ENCODE results near the gene PTPN7. TPM values are rescaled to one million over a fixed set of nuclear protein-coding genes. Genes with fewer than 3 reads are reported as not detected.
A peak's percentile ranks its signal among the peaks of the same experiment; 100 is the strongest.

PTPN7 gene
- total RNA-seq, 6 donors from 2014 or later: 4.6 to 9.3 (median 7.7) TPM

DNA sequence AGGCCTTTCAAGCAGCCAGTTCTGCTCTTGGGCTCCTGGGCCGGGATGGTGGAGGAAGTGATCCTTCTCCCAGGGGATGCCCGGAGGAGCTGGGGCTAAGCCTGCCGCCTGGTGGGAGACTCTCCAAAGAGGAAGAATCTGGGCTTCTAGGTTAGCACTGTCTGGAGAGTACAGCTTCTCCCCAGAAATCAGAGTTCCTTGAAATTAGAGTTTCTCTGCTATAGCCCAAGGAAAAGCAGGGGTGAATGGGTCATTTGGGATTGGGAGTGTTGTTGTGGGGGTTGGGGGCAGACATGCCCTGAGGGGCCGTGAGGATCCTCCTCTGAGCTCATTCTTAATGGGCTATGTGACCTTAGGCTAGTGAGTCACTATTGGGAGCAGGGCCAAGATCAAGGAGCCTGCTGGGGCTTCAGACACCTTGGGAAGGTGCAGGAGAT lies 39.7 kb upstream of the PTPN7 start:
- ATAC-seq (ENCODE audit: low FRiP score in 2 of 2) (no peak), DNase-seq (no peak)
- H3K4me1 ChIP-seq: peaks cover 4 to 8% (median 7%) of the 10 kb centered on the region in 4 donors
- no peak overlapping the region for H3K4me3 ChIP-seq
- no peak for TF ChIP-seq EP300 (IDR thresholded peaks at IDR 0.05)
- TF ChIP-seq POLR2A (IDR thresholded peaks at IDR 0.05): no peak
- no peak overlapping the region for H3K27ac ChIP-seq
- 33 to 74% methylated on average over 1 to 4 of the region's 4 CpGs for WGBS, 2 donors
- H3K9me3 ChIP-seq: no peaks in the 10 kb centered on the region
- H3K27me3 ChIP-seq: peaks cover 0 to 4% (median 0%) of the 10 kb centered on the region in 4 donors
- no peaks in the 10 kb centered on the region for H3K36me3 ChIP-seq

DNA sequence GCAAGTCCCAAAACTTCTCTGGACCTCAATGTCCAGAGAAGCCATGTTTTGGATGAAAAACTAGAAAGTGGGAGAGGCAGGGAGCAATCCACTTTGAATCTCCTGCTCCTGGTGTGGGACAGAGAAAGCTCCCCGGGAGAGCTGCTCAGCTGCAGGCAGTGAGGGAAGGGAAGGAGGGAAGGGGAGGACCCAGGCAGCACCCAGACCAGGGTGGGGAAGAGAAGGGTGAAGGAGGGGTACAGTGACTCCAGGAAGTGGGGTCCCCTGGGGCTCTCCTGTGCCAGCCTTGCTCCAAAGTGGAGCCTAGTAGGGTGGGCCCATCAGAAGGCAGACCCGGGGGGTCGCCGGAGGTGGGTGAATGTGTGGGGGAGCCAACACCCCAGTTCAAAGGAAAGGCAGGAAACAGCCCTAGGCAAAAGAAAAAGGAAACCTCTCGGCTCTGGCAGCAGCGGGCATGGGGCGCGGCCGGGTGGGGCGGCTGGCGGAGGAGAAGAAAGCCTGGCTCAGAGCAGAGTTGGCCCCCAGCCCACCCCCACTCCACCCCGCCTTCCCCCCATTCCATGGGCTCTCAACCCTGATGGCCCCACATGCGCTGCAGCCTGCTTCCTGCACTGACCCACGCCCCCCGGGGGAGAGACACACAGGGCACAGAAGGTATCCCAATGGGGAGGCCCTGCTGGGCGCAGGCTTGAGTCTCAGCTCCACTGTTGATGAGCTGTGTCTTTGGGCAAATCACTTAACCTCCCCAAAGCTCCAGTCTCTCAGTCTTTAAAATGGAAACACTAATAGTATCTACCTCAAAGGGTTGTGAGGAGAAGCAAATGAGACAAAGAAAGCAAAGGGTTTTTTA lies 38.9 kb upstream of the PTPN7 start:
- Histone ChIP-seq H3K27ac (peak overlapping the region in 2 of 4 donors; percentile 22 to 30), H3K4me1 (peaks cover 4 to 9% (median 8%) of the 10 kb centered on the region in 4 donors), H3K4me3 (no peak overlapping the region), H3K27me3 (peaks cover 0 to 6% (median under 1%) of the 10 kb centered on the region in 4 donors), H3K9me3 (no peaks in the 10 kb centered on the region), H3K36me3 (no peaks in the 10 kb centered on the region)
- 16 to 27% methylated on average over 6 to 16 of the region's 16 CpGs for WGBS, 2 donors
- DNase-seq (peak in 1 of 2 donors; percentile 74), ATAC-seq (ENCODE audit: low FRiP score in 2 of 2) (no peak)
- TF ChIP-seq EP300 (IDR thresholded peaks at IDR 0.05): no peak
- TF ChIP-seq, protein P1, sequence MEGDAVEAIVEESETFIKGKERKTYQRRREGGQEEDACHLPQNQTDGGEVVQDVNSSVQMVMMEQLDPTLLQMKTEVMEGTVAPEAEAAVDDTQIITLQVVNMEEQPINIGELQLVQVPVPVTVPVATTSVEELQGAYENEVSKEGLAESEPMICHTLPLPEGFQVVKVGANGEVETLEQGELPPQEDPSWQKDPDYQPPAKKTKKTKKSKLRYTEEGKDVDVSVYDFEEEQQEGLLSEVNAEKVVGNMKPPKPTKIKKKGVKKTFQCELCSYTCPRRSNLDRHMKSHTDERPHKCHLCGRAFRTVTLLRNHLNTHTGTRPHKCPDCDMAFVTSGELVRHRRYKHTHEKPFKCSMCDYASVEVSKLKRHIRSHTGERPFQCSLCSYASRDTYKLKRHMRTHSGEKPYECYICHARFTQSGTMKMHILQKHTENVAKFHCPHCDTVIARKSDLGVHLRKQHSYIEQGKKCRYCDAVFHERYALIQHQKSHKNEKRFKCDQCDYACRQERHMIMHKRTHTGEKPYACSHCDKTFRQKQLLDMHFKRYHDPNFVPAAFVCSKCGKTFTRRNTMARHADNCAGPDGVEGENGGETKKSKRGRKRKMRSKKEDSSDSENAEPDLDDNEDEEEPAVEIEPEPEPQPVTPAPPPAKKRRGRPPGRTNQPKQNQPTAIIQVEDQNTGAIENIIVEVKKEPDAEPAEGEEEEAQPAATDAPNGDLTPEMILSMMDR (IDR thresholded peaks at IDR 0.05): no peak
- no peak for TF ChIP-seq POLR2A (IDR thresholded peaks at IDR 0.05)
- TF ChIP-seq POLR2AphosphoS5 (IDR thresholded peaks at IDR 0.05): no peak

DNA sequence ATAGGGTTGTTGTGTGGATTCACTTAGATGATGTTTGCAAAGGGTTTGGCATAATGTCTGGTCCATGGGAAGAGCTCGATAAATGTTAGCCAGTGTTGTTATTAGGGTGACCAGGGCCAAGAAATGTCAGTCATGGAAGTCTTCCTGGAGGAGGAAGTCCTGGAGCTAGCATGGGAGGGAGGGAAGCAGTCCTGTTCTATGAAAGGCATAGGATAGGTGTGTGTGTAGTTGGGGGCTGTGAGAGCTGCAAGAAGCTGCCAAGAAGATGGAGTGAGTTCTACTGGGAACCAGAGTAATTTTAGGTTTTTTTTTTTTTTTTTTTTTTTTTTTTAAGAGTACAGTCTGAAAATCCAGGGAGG lies 37.9 kb upstream of the PTPN7 start:
- no peak for TF ChIP-seq POLR2A (IDR thresholded peaks at IDR 0.05)
- TF ChIP-seq EP300 (IDR thresholded peaks at IDR 0.05): no peak
- TF ChIP-seq POLR2AphosphoS5 (IDR thresholded peaks at IDR 0.05): no peak
- TF ChIP-seq, protein P1 (IDR thresholded peaks at IDR 0.05): no peak
- H3K4me3 ChIP-seq: no peak overlapping the region
- H3K4me1 ChIP-seq: peaks cover 8 to 18% (median 11%) of the 10 kb centered on the region in 4 donors
- no peaks in the 10 kb centered on the region for H3K9me3 ChIP-seq
- no peaks in the 10 kb centered on the region for H3K36me3 ChIP-seq
- no peak for ATAC-seq (ENCODE audit: low FRiP score in 2 of 2)
- WGBS, 2 donors: 83 to 94% methylated on average over 1 of the region's 1 CpG
- no peak for DNase-seq
- H3K27me3 ChIP-seq: peaks cover 0 to 15% (median 5%) of the 10 kb centered on the region in 4 donors
- H3K27ac ChIP-seq: no peak overlapping the region

DNA sequence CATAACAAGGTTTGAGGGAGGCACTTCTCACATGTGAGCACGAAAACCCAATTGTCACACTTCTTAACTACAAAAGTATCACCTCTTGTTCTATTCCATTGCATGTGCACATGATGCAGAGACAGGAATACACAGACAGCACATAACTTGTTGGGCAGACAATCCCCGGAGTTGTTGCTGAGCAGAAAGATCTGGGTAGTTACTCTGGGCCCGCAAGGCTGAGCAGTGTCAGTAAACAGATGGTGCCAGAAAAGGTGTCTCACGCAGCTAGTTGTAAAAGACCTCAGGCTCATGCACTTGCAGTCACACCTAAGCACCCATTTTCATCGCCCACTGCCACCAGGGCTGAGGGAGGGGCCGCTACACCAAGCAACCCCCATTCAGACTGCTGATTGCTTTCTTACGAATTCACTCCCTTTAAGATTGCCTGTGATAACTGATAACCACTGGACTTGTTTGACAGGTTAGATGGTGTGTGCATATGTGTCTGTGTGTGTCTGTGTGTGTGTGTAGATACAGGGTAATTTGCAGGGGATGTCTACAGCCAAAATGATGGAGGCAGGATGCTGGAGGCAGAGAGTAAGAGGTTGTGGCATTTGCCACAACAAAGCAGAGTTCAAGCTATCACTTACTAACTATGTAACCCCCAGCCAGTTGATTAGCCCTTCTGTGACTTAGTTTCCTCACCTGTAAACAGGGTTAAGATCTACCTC lies 37.4 kb upstream of the PTPN7 start:
- H3K27me3 ChIP-seq: peaks cover 0 to 16% (median 5%) of the 10 kb centered on the region in 4 donors
- no peaks in the 10 kb centered on the region for H3K36me3 ChIP-seq
- no peak overlapping the region for H3K4me3 ChIP-seq
- no peak for DNase-seq
- TF ChIP-seq EP300 (IDR thresholded peaks at IDR 0.05): no peak
- no peak for TF ChIP-seq POLR2A (IDR thresholded peaks at IDR 0.05)
- TF ChIP-seq, protein P1 (IDR thresholded peaks at IDR 0.05): no peak
- no peak for TF ChIP-seq POLR2AphosphoS5 (IDR thresholded peaks at IDR 0.05)
- peaks cover 13 to 23% (median 15%) of the 10 kb centered on the region in 4 donors for H3K4me1 ChIP-seq
- no peaks in the 10 kb centered on the region for H3K9me3 ChIP-seq
- no peak overlapping the region for H3K27ac ChIP-seq
- 82 to 88% methylated on average over 7 of the region's 7 CpGs for WGBS, 2 donors
- ATAC-seq (ENCODE audit: low FRiP score in 2 of 2): no peak

DNA sequence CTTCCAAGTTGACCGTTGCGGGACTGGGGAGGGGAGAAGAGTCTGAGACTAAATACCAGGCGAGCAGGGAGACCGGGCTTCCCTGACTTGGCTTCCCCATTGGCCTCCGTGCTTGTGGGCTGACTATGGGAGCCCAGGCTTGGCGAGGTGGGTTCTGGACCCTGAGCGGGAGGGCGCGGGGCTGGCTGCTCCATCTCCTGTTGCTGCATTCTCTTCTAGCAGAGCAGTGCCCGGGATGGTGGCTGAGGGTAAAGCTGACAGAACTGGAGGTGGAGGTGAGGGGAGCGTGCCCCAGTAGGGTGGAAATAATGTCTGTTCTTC lies 33.9 kb upstream of the PTPN7 start:
- Histone ChIP-seq H3K27me3 (peaks cover 0 to 13% (median 5%) of the 10 kb centered on the region in 4 donors), H3K36me3 (no peaks in the 10 kb centered on the region), H3K4me3 (peak overlapping the region in 3 of 4 donors; percentile 15 to 35 (median 29)), H3K9me3 (no peaks in the 10 kb centered on the region), H3K4me1 (peaks cover 12 to 22% (median 14%) of the 10 kb centered on the region in 4 donors), H3K27ac (no peak overlapping the region)
- no peak for DNase-seq
- ATAC-seq (ENCODE audit: low FRiP score in 2 of 2): no peak
- 39 to 57% methylated on average over 3 to 10 of the region's 11 CpGs for WGBS, 2 donors
- TF ChIP-seq EP300 (IDR thresholded peaks at IDR 0.05) (no peak), POLR2A (IDR thresholded peaks at IDR 0.05) (no peak), POLR2AphosphoS5 (IDR thresholded peaks at IDR 0.05) (no peak)
- TF ChIP-seq, protein P1 (IDR thresholded peaks at IDR 0.05): no peak
